Stimulated activated CD4-positive, alpha-beta T cell treated with anti-CD3 and anti-CD28 coated beads, Interleukin-4, amount 100 ng/mL, for 1 hour (primary cell): ENCODE results near the gene SLC8A3.
"Not testable (repeated sequence)": the region's sequence is repeated elsewhere in the genome, so short reads cannot be mapped to it uniquely, and the experiment has no call there.

Experiments
- DNase-seq: peaks from one replicate; pipeline ENCODE4 v3.0.0-alpha.2; 2020

SLC8A3 gene, protein sequence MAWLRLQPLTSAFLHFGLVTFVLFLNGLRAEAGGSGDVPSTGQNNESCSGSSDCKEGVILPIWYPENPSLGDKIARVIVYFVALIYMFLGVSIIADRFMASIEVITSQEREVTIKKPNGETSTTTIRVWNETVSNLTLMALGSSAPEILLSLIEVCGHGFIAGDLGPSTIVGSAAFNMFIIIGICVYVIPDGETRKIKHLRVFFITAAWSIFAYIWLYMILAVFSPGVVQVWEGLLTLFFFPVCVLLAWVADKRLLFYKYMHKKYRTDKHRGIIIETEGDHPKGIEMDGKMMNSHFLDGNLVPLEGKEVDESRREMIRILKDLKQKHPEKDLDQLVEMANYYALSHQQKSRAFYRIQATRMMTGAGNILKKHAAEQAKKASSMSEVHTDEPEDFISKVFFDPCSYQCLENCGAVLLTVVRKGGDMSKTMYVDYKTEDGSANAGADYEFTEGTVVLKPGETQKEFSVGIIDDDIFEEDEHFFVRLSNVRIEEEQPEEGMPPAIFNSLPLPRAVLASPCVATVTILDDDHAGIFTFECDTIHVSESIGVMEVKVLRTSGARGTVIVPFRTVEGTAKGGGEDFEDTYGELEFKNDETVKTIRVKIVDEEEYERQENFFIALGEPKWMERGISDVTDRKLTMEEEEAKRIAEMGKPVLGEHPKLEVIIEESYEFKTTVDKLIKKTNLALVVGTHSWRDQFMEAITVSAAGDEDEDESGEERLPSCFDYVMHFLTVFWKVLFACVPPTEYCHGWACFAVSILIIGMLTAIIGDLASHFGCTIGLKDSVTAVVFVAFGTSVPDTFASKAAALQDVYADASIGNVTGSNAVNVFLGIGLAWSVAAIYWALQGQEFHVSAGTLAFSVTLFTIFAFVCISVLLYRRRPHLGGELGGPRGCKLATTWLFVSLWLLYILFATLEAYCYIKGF

DNA sequence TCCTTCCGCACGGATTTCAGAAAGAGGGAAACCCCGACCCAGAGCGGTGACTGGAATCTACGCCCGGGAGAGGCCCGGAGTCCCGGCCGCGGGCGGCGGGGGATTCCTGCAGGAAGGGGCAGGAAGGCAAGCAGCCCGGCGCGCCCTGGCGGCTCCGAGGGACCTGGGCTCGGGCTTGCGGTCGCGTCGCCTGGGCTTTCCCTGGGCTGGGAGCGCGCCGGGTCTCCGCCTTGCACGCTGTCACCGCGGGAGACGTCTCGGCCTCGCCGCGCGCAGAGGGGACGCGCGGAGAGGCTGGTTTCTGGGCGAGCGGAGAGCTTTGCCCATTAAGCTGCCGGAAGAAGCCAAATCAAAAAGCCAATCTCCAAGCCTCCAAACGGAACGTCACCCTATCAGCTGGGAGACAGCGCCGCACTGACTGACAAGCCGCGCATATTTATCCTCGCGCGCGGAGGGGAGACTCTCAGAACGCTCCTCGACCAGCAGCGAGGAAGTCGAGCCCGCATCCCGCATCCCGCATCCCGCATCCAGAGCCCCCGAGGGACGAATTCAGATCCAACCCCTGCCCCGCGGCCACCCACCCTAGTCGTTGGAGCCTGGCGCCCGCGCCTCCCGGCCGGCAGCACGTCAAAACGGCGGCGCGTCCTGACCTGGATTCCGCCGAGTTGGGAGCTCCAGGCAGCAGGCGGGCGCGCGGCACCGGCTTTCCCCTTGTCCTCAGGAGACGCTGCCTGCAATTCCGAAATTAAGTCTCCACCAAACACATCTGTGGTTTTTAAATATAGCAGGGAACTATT, at the start of gene SLC8A3:
Gene SLC8A3 (minus strand): TSS at position 293 of the 797 bp plus-strand sequence. CDS start 20,529 bp downstream, outside the sequence.
- DNase-seq: peak; percentile 18

DNA sequence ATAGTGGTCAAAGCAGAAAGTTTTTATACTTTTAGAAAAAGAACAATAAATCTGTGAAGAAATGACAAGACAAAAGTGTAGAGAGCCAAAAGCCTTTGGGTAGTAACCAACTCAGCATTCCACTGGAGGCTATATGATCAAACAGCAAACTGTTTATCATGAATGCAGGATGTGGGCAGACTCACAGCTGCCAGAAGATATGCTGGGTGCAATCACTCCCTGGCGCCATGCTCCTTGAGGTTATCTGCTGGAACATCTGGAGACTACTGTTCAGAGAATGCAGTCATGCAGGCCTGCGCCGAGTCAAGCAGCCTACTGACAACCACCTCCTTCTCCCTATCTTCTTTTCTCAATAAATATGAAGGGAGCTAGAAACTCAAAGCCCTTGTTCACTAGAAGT, 49.0 kb upstream of the SLC8A3 start:
- DNase-seq: no peak

GRCh38 chr14:70234066-70234950, 45.6 kb upstream of the SLC8A3 start:
- no peak for DNase-seq

- not testable (repeated sequence) for DNase-seq
Observed at GRCh38 chr14:70231756-70232544, 43.2 kb upstream of the SLC8A3 start.

DNA sequence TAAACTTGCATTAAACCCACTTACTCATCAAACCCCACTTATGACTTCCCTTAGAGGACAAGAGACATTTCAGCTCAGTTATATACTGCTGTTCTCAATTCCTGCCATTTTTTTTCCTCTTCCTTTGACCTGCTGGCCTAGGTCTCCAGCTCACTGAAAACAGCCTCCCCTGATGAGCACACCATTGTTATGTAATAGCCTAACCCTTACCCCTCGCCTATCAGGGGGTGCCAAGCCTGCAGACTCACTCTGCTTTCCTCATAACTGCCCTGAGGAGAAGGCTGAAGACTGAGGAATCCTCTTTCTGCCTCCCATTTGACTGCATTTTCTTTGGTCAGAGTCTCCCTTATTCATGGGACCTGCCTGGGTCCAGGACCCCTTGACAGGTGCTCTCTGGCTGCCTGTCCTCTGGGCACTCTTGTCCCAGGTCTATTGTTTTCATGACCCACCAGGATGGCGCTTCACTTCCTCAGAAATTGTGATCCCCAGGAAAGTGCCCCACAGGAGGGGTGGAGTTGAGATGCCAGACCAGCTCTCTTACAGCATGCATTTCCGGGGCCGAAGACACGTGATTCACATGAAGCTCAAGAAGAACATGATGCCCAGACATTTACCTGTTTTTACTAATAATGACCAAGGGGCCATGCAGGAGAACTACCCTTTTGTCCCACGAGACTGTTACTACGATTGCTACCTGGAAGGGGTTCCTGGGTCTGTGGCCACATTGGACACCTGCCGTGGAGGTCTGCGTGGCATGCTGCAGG, 41.3 kb upstream of the SLC8A3 start:
- not testable (repeated sequence) for DNase-seq

GRCh38 chr14:70213721-70214282, 25.1 kb upstream of the SLC8A3 start:
- DNase-seq: no peak

DNA sequence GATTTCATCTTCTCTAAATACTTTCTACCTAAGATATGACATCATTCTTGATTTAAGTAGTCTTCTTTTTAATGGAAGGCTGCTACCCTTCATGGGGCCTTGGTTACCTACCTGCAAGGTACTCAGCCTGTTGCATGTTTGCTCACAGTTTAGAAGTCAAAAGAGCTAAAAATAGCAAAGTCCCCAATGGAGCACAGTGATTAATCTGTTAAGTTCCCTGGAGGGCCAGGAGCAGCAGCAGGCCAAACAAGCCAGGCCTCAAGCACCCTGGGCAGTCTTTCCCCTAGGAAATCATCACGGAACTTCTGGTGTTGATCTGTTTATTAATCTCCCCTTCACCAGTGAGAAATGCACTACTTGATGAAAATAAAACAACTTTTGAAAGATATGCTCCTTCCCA, 24.0 kb upstream of the SLC8A3 start:
- no peak for DNase-seq

- DNase-seq: no peak
Observed at GRCh38 chr14:70208380-70208779, 19.6 kb upstream of the SLC8A3 start.

DNA sequence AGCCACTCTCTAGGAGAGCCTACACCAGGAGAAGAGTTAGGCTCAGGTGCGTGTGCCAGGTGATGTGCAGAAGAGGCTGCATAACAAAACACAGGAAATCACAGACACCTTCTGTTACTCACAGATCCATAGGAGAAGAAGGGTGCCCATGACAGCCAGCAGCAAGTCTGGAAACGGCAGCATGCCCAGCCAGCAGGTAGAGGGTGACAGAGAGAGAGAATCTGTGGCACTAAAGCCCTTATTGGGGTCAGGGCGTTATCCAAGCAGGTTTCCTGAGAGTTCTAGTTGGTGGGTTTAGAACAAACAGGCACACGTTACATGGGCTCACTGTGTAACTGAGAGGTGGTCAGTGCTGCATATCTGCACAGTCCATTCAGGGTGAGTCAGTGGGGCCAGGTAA, 14.9 kb upstream of the SLC8A3 start:
- no peak for DNase-seq

DNA sequence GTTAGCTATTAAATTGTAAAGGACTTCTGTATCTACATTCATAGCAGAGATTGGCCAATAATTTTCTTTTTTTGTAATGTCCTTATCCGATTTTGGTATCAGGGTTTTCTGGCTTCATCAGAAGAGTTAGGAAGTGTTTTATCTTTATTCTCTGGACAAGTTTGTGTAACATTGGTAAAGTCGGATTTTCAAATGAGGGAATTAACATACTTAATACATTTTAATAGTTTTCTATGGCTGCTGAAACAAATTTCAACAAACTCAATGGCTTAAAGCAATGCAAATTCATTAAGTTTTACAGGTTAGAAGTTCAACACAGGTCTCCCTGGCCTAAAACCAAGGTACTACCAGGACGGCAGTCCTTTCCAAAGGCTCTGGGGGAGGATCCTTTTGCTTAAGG, 13.2 kb upstream of the SLC8A3 start:
- DNase-seq: no peak

DNA sequence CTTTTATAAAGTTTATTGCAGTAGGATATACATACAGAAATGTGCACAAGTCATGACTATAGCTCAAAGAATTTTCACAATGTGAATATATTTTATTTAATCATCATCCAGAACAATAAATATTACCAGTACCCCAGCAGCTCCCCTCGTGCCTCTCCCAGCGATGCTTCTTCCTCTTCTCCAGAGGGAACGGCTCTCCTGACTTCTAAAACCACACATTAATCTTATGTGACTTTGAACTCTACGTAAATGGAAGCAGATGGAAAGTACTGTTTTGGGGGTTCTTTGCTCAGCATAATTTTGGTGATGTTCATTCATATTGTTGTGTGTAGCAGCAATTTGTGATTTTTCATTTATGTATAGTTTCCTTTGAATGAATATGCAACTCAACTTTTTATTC, 4.6 kb upstream of the SLC8A3 start:
- no peak for DNase-seq

DNA sequence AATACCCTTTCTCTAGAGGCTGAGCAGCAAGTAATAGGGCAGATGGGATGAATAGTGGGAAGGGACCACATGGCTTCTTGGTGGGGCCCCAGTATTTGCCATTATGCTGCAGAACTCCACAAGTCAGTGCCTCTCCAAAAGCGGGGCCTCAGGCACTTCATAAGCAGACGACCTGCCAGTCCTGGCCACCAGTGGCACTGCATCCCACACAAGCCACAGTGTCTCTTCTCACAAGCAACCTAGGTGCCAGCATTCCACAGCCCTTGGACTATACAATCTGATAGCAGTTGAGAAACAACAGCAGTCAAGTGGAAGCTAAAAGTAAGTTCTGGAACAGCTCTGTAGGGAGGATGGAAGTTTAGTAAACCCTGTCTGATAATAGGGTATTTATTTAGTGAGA, 4.2 kb upstream of the SLC8A3 start:
- DNase-seq: no peak

- DNase-seq: no peak
Observed at GRCh38 chr14:70190156-70190555, 1.4 kb upstream of the SLC8A3 start.

DNA sequence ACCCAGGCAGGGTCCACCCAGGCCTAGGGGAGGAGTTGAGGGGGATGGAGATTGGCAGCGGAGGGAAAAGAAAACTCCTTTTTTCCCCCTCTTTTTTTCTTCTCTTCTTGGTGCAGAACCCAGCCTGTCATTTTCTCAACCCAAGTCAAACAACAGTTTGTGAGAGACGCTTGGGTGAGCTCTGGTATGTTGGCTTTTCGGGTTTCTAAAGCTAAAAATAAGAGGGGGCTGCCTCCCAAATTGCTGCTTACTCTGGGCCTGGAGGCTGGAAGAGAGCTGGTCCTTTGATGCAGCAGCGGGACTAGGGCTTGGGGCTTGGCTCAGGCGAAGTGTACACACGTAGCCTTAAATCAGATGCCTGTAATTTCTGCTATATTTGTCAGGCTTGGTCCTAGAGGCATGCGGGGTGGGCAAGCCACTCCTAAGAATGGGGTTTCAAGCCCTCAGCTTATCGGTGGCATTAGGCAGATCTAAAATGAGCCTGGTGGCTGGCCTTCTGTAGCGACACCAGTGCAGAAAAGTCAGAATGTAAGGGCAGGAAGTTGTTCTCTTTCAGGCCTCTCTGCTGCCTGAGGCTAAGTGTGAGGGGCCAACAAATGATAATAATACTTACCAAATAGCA, 816 bp upstream of the SLC8A3 start:
- DNase-seq: no peak

GRCh38 chr14:70188322-70188658, 461 bp downstream of the SLC8A3 start:
- DNase-seq: no peak

DNA sequence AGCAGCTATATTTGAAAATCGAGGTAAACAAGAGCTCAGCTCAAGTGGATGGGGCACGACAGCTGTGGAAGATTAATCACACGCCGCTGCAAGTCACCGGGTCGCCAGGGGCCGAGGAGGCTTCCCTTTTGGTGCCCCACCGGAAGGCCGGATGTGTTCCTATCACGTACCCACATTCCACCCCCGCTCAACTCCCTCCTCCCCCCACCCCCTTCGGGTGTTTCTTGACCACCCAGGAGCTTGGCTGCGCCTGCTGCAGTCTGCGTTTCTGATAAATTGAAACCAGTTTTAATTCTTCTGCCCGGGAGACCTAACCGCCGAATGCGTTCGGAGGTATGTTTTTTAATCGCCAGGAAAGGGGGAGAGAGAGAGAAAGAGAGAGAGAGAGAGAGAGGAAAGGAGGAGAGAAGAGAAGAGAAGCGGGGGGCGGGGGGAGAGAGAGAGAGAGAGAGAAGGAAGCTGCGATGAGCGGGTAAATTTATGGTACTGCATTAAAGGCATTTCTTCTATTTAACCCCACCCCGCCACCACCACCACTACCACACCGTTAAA, 1.8 kb downstream of the SLC8A3 start:
- no peak for DNase-seq

GRCh38 chr14:70183991-70184390, 4.8 kb downstream of the SLC8A3 start:
- no peak for DNase-seq

DNA sequence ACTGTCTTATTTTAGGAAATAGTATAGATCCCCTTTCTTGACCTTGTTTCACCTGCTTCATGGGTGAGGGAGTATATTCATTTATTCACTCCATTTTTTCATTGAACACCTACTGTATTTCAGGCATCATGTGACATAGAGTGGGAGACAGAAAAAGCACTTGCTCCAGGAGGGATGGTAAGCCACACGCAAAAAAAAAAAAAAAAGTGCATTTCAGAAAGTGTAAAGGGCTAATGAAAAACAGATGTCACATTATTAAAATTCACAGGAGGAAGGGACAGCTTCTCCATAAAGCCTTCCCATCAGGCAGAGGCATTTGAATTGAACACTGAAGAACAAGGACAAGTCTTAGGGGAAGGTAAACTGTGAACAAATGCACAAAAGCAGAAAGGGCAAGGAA, 7.5 kb downstream of the SLC8A3 start:
- no peak for DNase-seq

- DNase-seq: no peak
Observed at GRCh38 chr14:70180718-70181117, 8.0 kb downstream of the SLC8A3 start.
